Activated naive CD4-positive, alpha-beta T cell treated with anti-CD3 and anti-CD28 coated beads for 36 hours (primary cell): ENCODE measurements around the gene DNAJB6. TPM values are rescaled to one million over a fixed set of nuclear protein-coding genes. Genes with fewer than 3 reads are reported as not detected.

ENCODE experiments used
- CTCF ChIA-PET: fragments of 350-600 bp; sonication (Branson Sonifier 250); formaldehyde crosslinking; loops from one replicate; lab custom pipeline; 2021; ENCODE audit warnings: antibody characterized with exemption; lab: Charles Lee
- DNase-seq: peaks from one replicate; pipeline ENCODE4 v3.0.0-alpha.2; 2020
- H3K27ac Mint-ChIP-seq: one replicate; pipeline ENCODE4 v1.8.0; 2021; ENCODE audit warnings: mild to moderate bottlenecking, mixed read lengths
- H3K27me3 Mint-ChIP-seq: one replicate; pipeline ENCODE4 v1.8.0; 2021; ENCODE audit warnings: low read depth, mixed read lengths
- H3K36me3 Mint-ChIP-seq: one replicate; pipeline ENCODE4 v1.8.0; 2021; ENCODE audit warnings: low read depth, mixed read lengths
- H3K4me1 Mint-ChIP-seq: one replicate; pipeline ENCODE4 v1.8.0; 2021; ENCODE audit warnings: low read depth, mixed read lengths
- H3K4me3 Mint-ChIP-seq: one replicate; pipeline ENCODE4 v1.8.0; 2021; ENCODE audit warnings: mild to moderate bottlenecking, moderate library complexity, mixed read lengths
- H3K9me3 Mint-ChIP-seq: one replicate; pipeline ENCODE4 v1.8.0; 2021; ENCODE audit warnings: mixed read lengths
- intact Hi-C: fragments of 100-400 bp; cut with micrococcal nuclease; formaldehyde crosslinking; loops from one replicate; pipeline ENCODE4 v1.15.1; 2023
- total RNA-seq, 2 experiments: library from RNA; stranded (reverse); gene quantifications; one replicate each; pipeline ENCODE4 v1.2.3, GENCODE V29; 2021

DNAJB6 gene
- total RNA-seq, 2 experiments from 2014 or later, result 69.0 to 72.1 TPM

GRCh38 chr7:157392256-157393037 is 55.6 kb downstream of the DNAJB6 start:
- Mint-ChIP-seq H3K4me1 (peaks cover 24% of the 10 kb centered on the region), H3K9me3 (no peaks in the 10 kb centered on the region), H3K36me3 (peaks cover 18% of the 10 kb centered on the region), H3K27ac (no peak overlapping the region), H3K27me3 (no peaks in the 10 kb centered on the region), H3K4me3 (no peak overlapping the region)
- intact Hi-C loops, result no loop called here
- CTCF ChIA-PET, result no interaction called here
- no peak for DNase-seq

GRCh38 chr7:157394246-157395191 is 57.7 kb downstream of the DNAJB6 start:
- Mint-ChIP-seq H3K36me3 (peaks cover 11% of the 10 kb centered on the region), H3K9me3 (no peaks in the 10 kb centered on the region), H3K4me3 (no peak overlapping the region), H3K27me3 (no peaks in the 10 kb centered on the region), H3K4me1 (peaks cover 15% of the 10 kb centered on the region), H3K27ac (peak overlapping the region; percentile 20)
- CTCF ChIA-PET, result interaction anchor here (0.7 to 1.1 kb wide), 3 partner anchors 8 to 56 kb away, joined by 3 to 6 read pairs (median 5); no protein-coding TSS in a partner anchor
- intact Hi-C loops, result no loop called here
- DNase-seq, result no peak

DNA sequence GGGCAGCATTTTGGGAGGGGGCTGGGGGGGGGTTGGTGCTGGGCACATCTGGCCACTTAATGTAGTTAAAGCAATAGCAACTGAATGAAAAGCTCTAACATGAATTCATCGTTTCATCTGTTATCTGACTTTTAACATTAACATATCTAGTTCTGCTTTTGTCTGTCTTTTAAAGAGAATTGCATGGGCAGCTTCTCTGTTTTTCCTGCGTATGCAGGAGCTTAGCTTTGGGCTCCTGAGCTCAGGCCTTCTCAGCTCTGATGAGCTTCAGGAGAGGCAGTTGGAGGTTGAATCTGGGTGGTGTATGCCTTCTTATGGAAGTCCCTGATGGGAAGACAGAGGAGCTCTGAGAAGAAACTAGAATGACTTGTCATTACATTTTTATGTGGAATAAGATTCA is 58.4 kb downstream of the DNAJB6 start:
- Mint-ChIP-seq H3K36me3 (peaks cover 9% of the 10 kb centered on the region), H3K4me3 (no peak overlapping the region), H3K27ac (no peak overlapping the region), H3K4me1 (peaks cover 8% of the 10 kb centered on the region), H3K9me3 (no peaks in the 10 kb centered on the region), H3K27me3 (no peaks in the 10 kb centered on the region)
- CTCF ChIA-PET, result interaction anchor here (0.6 to 1.0 kb wide), 2 partner anchors 9 to 616 kb away, joined by 3 to 5 read pairs; no protein-coding TSS in a partner anchor
- intact Hi-C loops, result no loop called here
- no peak for DNase-seq

GRCh38 chr7:157396316-157397035 is 59.7 kb downstream of the DNAJB6 start:
- intact Hi-C loops, result no loop called here
- H3K4me3 Mint-ChIP-seq, result no peak overlapping the region
- CTCF ChIA-PET, result no interaction called here
- peaks cover 3% of the 10 kb centered on the region for H3K4me1 Mint-ChIP-seq
- no peak overlapping the region for H3K27ac Mint-ChIP-seq
- H3K9me3 Mint-ChIP-seq, result no peaks in the 10 kb centered on the region
- no peaks in the 10 kb centered on the region for H3K27me3 Mint-ChIP-seq
- H3K36me3 Mint-ChIP-seq, result peaks cover 16% of the 10 kb centered on the region
- no peak for DNase-seq

DNA sequence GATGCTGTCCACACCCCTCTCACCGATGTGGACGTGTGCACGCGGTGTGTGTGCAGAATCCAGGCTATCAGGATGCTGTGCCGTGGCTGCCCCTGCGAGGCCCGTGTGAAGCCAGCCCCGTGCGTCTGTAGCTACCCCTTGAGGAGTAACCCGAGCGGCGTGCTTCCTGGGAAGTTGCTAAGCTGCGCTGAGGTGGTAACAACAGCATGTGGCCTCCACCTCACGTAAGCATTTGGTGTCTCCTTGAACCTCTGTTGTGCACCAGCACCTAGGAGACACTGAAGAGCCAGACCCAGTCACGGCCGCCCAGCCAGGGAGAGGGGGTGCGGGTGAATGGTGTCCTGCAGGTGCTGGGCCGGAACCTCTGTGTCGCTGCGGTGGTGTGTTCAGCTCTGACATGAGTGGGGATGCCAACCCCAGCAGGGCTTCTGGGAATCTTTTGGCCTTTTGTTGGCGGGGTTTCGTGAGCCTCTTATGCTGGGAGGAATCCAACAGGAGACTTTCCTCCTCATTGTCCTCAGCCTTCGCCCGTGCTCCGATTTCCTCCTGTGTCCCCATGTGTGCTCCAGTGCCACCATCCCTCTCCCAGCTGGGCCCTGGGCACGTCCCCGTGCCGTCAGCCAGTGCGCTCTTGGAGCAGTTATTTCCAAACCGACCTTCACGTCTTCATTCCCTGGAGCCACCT is 60.4 kb downstream of the DNAJB6 start:
- CTCF ChIA-PET, result no interaction called here
- DNase-seq, result no peak
- Mint-ChIP-seq H3K27ac (no peak overlapping the region), H3K27me3 (no peaks in the 10 kb centered on the region), H3K36me3 (peaks cover 16% of the 10 kb centered on the region), H3K9me3 (no peaks in the 10 kb centered on the region), H3K4me3 (no peak overlapping the region), H3K4me1 (peaks cover 4% of the 10 kb centered on the region)
- intact Hi-C loops, result no loop called here

DNA sequence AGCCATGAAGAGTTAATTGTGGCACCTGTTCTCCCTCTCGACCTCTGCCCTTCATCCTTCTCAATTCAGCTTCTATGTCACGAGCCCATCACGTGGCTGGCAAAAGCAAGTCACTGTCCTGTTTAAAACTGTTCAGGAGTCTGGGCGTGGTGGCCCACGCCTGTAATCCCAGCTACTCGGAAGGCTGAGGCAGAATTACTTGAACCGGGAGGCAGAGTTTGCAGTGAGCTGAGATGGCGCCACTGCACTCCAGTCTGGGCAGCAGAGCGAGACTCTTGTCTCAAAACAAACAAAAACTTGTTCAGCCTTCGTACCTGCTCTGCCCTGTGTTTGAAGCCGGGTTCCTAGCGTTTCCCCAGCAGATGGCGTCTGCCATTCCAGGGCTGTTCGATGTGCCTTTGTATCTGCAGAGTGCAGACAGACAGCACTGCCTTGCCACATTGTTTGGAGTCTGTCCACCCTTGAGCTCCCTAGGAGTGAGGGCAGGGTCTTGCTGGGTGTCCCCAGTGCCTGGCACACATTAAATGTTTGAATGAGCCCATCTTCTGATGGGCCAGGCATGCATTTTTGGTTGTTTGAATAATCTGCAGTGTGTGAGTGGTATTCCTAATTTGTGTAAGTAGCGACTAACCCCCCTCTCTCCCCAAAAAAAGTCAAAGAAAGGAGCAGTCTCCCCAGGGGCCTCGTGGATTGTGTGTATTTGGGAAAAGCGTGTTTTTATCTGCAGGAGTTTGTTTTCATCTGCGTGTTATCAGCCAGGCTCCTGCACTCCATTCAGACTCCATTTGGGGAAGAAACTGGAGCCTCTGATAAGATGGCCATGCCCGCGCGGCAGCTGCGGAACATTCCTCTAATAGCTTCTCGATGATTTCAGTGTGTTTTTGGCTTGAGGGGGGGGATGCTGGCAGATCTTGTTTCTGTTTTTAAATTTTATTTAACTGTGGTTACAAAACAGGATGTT is 61.2 kb downstream of the DNAJB6 start:
- CTCF ChIA-PET, result no interaction called here
- Mint-ChIP-seq H3K4me3 (no peak overlapping the region), H3K27me3 (no peaks in the 10 kb centered on the region), H3K36me3 (peaks cover 16% of the 10 kb centered on the region), H3K9me3 (no peaks in the 10 kb centered on the region), H3K27ac (no peak overlapping the region), H3K4me1 (peaks cover 6% of the 10 kb centered on the region)
- intact Hi-C loops, result loop anchor here (1.0 kb wide), 1 partner anchor 477 kb away; no protein-coding TSS in a partner anchor
- peak; percentile 31 for DNase-seq

GRCh38 chr7:157399086-157399687 is 62.4 kb downstream of the DNAJB6 start:
- Mint-ChIP-seq H3K36me3 (peaks cover 16% of the 10 kb centered on the region), H3K9me3 (no peaks in the 10 kb centered on the region), H3K27me3 (no peaks in the 10 kb centered on the region), H3K4me3 (no peak overlapping the region), H3K4me1 (peaks cover 6% of the 10 kb centered on the region), H3K27ac (no peak overlapping the region)
- no peak for DNase-seq
- intact Hi-C loops, result no loop called here
- CTCF ChIA-PET, result interaction anchor here (0.6 kb wide), 1 partner anchor 56 kb away, joined by 4 read pairs; no protein-coding TSS in a partner anchor

DNA sequence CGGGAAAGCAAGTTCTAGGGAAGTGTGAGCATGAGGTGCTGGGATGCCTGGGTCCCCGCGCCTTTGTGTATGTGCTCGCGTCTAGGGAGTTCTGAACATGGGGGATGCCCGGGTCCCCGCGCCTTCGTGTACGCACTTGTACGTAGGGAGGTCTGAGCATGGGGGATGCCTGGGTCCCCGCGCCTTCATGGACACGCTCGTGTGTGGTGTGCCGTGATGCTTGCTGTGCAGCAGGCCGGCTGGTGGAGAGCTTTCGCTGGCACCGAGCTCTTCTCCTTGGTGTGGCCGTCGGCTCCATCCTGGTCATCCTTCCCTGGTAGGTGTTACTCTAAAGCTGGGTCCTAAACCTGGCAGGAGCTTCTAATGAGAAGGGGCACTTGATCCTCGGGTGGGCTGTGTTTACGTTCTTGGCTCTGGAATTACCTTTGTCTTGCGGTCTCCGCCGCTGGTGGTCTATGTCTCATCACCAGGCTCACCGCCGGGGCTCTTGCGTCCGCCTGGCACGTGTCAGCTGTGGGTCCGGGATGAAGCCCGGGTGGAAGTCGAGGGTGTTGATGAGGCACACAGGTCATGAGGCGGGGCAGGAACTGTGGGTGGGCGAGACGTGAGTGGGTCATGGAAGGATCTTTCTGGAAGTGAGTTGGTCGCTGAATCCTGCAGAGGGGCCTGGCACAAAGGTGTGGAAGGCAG is 63.5 kb downstream of the DNAJB6 start:
- H3K27me3 Mint-ChIP-seq, result no peaks in the 10 kb centered on the region
- H3K4me3 Mint-ChIP-seq, result no peak overlapping the region
- intact Hi-C loops, result no loop called here
- peaks cover 14% of the 10 kb centered on the region for H3K4me1 Mint-ChIP-seq
- H3K27ac Mint-ChIP-seq, result no peak overlapping the region
- no peak for DNase-seq
- CTCF ChIA-PET, result interaction anchor here (1.1 kb wide), 1 partner anchor 10 kb away, joined by 4 read pairs; no protein-coding TSS in a partner anchor
- H3K36me3 Mint-ChIP-seq, result peaks cover 16% of the 10 kb centered on the region
- no peaks in the 10 kb centered on the region for H3K9me3 Mint-ChIP-seq

DNA sequence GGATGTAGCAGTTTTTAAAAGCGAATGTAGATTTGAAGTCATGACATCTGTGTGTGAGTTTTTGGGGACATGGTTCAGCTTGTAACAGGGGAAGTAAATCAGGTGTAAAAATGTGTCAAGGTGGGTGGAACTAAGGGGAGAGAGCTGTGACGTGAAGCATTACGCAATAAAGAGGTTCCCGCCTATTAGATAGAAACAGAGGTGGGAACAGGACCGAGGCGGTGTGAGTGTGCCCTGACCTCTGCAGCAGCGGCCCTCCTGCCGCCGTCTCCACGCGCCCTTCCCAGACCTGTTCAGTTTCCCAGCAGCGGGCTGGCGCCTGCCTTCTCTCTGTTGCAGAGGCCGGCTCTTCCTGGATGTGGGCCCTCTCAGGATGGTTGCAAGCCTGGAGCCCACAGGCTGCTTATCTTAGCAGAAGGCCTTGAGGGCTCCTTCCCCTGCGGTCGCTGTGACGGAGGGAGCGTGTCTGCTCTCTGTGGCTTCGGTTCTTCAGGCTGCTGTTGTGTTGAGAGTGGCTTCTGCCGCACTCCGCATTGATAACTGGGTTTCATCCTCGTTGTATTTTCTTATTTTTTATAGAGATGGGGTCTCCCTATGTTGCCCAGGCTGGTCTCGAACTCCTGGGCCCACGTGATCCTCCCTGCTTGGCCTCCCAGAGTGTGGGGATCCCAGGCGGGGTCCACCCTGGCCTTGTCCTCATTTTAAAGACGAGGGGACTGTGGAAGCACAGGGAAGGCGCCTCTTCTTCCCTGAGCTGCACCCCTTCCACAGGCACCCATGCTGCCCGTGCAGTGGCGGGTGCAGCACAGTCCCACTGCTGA is 65.0 kb downstream of the DNAJB6 start:
- Mint-ChIP-seq H3K4me3 (no peak overlapping the region), H3K27me3 (no peaks in the 10 kb centered on the region), H3K27ac (no peak overlapping the region), H3K4me1 (peaks cover 14% of the 10 kb centered on the region), H3K9me3 (no peaks in the 10 kb centered on the region), H3K36me3 (peaks cover 16% of the 10 kb centered on the region)
- CTCF ChIA-PET, result no interaction called here
- intact Hi-C loops, result no loop called here
- DNase-seq, result no peak

DNA sequence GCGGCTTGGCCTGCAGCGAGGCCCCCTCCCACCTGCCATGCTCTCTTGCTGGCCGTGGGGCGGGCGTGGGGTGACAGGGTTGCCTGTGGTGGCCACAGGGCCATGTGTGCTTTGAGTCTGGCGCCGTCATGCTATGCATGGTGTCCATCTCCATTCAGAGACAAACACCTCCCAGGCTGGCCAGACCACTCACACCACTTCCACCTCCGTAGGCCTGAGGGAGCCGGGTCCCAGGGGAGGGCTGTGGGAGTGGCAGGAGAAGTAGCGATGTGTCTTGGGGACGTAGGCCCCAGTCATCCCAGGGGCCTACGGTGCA is 65.5 kb downstream of the DNAJB6 start:
- Mint-ChIP-seq H3K4me3 (no peak overlapping the region), H3K27ac (no peak overlapping the region), H3K27me3 (no peaks in the 10 kb centered on the region), H3K4me1 (peaks cover 14% of the 10 kb centered on the region), H3K36me3 (peaks cover 16% of the 10 kb centered on the region), H3K9me3 (no peaks in the 10 kb centered on the region)
- CTCF ChIA-PET, result no interaction called here
- no peak for DNase-seq
- intact Hi-C loops, result no loop called here
